GM18505 (cell line): ENCODE data around the gene TBC1D8.

ENCODE experiments used
- ATAC-seq: cut with Tn5 transposase; IDR thresholded peaks from one replicate; pipeline ENCODE4 v1.9.1; 2021; ENCODE audit not compliant: unreplicated experiment
- POLR2A ChIP-seq: IDR thresholded peaks from 4 replicates; pipeline ENCODE4 v1.6.1; 2011; ENCODE audit warnings: borderline replicate concordance; ENCODE audit not compliant: insufficient read depth, insufficient read length; ENCODE audit errors: extremely low read depth

The TBC1D8 gene

DNA sequence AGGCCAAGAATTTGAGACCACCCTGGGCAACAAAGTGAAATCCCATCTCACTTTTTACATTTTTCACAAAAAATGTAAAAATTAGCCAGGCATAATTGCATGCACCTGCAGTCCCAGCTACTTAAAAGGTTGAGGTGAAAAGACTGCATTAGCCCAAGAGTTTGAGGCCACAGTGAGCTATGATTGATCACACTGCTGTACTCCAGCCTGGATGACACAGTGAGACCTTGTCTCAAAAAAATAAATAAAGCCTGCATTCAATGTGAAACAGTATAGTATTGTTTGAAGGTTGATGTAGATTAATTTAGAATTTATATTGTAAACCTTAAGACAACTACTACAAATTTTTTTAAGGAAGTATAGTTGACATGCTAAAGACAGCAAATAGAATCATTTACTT lies 53.5 kb downstream of the TBC1D8 start:
- no peak for TF ChIP-seq POLR2A
- no peak for ATAC-seq

DNA sequence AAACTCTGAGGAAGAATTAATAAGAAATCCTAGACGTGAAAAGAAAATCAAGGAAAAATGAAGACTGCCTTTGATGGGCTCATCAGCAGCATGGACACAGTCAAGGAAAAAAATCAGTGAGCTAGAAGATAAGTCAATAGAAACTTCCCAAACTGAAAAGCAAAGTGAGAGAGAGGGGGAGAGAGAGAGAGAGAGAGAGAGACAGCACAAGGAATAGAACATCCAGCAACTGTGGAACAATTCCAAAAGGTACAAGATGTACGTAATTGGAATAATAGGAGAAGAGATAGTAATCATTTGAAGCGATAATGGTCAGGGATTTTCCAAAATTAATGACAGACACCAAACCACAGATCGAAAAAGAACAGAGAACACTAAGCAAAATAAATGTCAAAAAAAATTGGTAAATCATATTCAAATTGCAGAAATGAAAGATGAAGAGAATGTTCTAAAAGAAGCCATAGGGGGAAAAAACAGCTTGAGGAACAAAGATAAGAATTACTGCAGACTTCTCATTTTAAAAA lies 54.5 kb downstream of the TBC1D8 start:
- no peak for TF ChIP-seq POLR2A
- ATAC-seq = no peak

DNA sequence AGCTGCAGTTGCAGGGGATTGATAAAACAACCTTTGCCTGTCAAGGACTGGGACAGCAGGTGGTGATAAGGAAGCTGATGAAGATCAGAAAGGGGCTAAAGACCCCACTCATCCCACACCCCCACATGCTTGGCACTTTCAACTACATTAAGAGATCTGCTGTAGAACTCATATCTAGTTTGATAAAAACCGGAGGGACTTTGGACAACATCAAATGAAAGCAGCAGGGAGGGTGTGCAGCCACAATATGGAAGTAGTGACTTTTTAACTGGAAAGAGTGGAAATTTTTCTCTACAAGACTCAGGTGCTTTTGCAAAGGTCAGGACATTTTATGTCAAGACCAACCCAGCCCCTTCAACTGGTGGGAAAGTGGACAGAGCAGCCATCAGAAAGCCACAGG lies 56.8 kb downstream of the TBC1D8 start:
- ATAC-seq = no peak
- TF ChIP-seq POLR2A = no peak

DNA sequence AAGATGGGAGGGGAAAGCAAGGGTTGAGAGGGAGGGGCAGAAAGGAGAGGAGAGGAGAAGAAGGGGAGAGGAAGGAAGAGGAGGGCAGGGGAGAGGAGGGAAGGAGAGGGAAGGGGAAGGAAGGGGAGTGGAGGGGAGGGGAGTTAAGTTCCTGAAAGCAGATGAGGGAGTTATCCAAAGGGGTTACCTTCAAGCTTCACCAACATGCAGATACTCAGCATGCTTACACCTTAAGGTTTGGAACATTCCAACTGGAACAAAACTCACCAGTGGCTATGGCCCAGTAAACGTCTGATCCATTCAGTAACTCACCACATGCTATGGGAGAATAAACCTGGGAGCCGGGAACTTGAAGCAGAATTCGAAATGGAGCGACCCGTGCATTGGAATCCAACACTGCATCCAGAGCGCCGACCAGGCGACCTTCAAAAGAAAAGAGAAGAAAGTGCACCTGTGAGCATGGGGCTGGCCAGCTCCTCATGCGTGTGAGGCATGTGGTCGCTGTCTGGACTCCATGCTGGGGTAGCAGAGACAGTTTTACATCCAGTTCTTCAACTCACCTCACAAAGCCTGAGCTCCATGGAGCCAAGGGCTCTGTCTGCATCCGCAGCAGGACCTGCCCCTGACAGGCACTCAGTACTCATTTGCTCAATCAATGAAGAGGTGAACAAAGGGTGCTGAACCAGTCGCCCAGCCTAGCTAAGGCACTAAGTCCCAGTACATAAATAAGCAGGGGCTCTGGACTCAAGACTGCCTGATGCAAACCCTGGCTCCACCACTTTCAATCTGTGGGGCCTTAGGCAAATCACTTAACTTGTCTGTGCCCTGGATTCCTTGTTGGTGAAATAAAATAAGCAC lies 61.0 kb downstream of the TBC1D8 start:
- ATAC-seq = no peak
- TF ChIP-seq POLR2A = no peak

- TF ChIP-seq POLR2A = no peak
- peak; percentile 83 for ATAC-seq
Observed at GRCh38 chr2:101089419-101089818, 61.8 kb downstream of the TBC1D8 start.

- TF ChIP-seq POLR2A = no peak
- no peak for ATAC-seq
Observed at GRCh38 chr2:101087638-101088037, 63.5 kb downstream of the TBC1D8 start.

DNA sequence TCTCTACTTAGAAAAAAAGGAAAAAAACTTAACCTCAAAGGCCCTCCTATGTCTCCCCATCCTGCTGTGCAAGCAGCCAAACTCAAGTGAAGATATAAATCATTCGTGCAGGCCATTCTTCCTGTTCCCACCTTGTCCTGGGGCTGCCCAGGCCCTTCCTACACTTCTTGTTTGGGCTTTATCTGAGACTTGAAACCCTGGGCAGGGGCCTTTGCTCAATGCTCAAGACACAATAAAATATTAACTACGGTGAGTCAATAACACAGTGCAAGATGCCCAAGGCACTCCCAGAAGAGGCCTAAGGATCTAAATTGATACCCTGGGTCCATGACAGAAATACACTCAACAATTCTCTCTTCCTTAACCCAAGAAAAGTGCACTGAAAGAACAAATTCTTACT lies 67.6 kb downstream of the TBC1D8 start:
- no peak for TF ChIP-seq POLR2A
- ATAC-seq = no peak

GRCh38 chr2:101082998-101083397 lies 68.2 kb downstream of the TBC1D8 start:
- ATAC-seq = no peak

GRCh38 chr2:101081375-101081907 lies 69.7 kb downstream of the TBC1D8 start:
- no peak for TF ChIP-seq POLR2A
- ATAC-seq = no peak

More at GRCh38 chr2:101082998-101083397, 68.2 kb downstream of the TBC1D8 start:
- TF ChIP-seq POLR2A = no peak

- no peak for TF ChIP-seq POLR2A
- no peak for ATAC-seq
Observed at GRCh38 chr2:101080211-101081068, 70.7 kb downstream of the TBC1D8 start.

- no peak for TF ChIP-seq POLR2A
- ATAC-seq = no peak
Observed at GRCh38 chr2:101076581-101076980, 74.6 kb downstream of the TBC1D8 start.

DNA sequence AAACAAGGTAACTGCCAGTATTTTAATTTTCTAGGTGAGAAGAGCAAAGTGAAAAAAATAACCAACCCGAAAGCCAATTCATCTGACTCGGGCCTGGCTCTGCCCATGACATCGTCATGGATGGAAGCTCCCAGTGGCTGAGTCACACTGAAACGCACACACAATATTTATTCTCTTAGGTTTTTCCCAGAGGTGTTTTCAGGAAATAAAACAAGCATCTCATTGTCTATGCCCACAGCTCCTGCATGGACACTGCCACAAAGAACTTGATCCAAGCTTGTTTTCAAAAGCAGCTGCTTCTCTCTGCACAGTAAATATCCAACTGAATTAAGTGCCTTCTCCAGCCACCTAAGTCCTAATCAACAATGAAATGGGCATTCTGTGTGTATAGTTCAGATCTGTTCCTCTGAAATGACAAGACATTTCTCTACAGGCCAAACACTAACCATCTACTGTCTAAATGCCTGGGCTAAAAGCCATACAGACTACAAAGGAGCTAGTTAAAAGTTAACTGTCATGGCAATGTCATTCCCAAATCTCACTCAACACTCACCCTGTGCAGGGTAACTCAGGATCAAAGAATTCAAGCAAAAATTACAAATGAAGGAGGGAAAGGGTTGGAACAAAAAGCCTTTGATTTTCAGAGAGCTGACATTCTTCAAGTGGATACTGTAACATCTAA lies 86.2 kb downstream of the TBC1D8 start:
- TF ChIP-seq POLR2A = no peak
- peak; percentile 64 for ATAC-seq

- ATAC-seq = no peak
- TF ChIP-seq POLR2A = no peak
Observed at GRCh38 chr2:101064505-101064867, 86.7 kb downstream of the TBC1D8 start.
